TTC549 (cell line): Measurements from ENCODE around the gene TNFSF8.

ENCODE experiments used
- FAIRE-seq: peaks from 2 replicates; lab custom pipeline; 2012; peaks lifted over from hg19 to GRCh38; lab: Jason Lieb, UNC

TNFSF8 gene

GRCh38 chr9:114869378-114869777 is 61.0 kb downstream of the TNFSF8 start:
- no peak for FAIRE-seq

DNA sequence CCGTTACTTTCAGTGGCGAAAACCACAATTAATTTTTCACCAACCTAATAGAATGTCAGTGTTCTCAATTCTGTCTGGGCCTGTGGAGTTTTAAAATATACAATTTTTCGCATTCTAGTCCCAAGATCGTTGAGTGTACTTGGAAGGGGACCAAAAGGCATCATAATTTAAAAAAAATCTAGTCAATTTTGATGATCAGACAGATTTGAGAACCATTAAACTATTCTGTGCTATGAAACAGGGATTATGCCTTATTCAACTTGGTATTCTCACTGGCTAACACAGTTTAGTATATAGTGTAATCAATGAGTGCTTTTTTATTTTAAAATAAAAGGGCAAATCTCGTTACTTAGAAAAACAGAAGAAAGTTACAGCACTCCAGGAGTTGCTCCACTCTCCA is 63.1 kb downstream of the TNFSF8 start:
- FAIRE-seq = no peak

DNA sequence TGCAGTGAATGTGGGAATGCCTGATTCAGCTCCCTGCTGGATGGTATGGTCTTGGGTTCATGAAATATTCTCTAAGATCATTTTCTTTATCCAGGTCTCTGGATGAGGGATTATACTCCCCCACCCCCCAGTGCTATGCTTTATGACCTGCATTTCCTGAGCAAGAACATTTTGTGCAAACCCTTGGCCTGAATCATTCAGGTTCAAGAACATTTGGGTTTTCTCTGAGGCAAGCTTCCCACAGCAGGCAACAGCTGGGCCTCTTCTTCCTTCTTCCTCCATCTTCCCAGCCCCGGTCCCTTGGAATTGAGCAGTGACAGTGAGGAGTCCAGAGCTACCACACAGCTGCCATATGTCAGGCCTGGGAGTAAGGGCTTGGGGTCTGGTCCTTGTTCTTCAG is 65.9 kb downstream of the TNFSF8 start:
- FAIRE-seq = no peak

- FAIRE-seq = no peak
Observed at GRCh38 chr9:114861922-114862605, 68.3 kb downstream of the TNFSF8 start.

- FAIRE-seq = no peak
Observed at GRCh38 chr9:114861273-114861672, 69.1 kb downstream of the TNFSF8 start.

DNA sequence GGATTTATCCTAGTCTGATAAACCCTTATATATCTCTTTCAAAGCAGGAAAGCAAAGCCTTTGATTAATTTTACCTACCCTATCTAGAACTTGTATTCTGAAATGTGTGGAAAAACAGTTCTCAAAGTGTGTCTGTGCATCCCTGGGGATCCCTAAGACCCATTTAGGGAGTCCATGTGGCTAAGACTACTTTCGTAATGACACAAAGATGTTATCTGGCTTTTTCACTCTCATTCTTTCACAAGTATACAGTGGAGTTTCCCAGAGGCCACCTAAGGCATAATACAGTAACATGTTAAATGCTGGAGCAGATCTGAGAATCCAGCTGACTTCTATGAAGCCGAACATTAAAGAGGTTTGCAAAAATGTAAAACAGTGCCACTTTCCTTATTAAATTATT is 70.2 kb downstream of the TNFSF8 start:
- FAIRE-seq = no peak

DNA sequence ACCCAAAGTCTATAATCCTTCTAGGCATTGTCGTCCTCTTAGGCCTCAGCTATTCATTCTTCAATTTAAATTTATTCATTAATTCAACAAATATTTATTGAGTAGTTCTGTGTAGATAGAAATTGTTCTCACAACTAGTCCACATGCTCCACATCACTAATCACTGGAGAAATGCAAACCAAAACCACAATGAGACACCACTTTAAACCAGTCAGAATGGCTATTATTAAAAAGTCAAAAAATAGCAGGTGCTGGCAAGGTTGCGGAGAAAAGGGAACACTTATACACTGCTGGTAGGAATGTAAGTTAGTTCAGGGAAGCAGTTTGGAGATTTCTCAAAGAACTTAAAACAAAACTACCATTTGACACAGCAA is 73.5 kb downstream of the TNFSF8 start:
- FAIRE-seq = no peak

DNA sequence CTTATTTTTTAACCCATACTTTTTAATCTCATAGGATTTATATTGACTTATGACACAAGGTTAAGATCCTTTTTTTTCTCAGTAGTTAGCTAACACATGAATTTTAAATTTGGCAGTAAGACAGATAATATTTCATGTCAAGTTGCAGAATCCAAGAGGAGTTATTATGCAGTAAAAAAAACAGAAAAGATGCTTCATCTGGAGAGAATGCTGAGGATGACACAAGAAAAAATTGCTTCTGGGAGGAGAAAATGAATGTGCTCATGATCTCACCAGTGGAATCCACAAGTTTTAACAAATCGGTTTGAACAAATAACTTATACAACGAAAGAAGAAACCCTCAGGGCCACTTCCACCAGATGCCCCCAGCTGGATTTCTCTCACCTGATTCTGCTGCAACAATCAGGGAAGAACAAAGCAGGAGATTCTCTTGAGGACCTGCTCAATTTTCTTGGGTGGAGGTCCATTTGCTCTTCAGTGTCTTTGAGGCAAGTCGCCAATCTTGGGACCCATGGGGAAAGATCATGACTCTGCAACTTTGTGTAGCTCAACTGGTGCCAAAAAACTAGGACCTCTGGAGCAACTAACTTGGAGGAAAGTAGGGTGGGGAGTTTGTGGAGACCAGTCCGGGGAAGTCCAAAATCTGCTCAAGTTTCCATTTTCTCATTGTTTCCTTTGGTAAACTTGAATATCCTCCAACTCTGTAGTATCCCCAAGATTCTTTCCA is 74.0 kb downstream of the TNFSF8 start:
- no peak for FAIRE-seq

GRCh38 chr9:114855488-114855887 is 74.9 kb downstream of the TNFSF8 start:
- FAIRE-seq = no peak

- no peak for FAIRE-seq
Observed at GRCh38 chr9:114854736-114855355, 75.5 kb downstream of the TNFSF8 start.

- FAIRE-seq = no peak
Observed at GRCh38 chr9:114853071-114853855, 77.1 kb downstream of the TNFSF8 start.

- FAIRE-seq = no peak
Observed at GRCh38 chr9:114852050-114852594, 78.3 kb downstream of the TNFSF8 start.

DNA sequence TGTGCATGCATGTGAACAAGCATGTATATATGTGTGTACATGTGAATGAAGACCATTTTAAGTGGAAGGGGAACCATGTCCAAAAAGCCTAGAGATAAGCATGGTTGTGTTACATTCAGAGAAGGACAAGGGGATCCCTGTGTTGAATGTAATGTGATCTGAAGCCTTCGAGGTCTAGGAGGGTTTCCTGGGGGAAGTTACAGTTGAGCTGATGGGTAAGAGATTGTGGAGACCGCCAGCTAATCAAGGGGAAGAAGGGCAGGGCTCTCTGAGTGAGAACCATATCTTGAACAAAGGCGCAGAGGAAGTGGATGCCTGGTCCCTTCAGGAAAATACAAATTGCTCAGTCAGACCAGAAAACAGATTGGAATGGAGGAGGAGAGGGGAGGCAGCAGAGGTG is 79.1 kb downstream of the TNFSF8 start:
- no peak for FAIRE-seq
